HEK293 (cell line): Measurements from ENCODE around the gene VEGFC.

Experiments
- CTCF ChIA-PET: fragments of 350-600 bp; formaldehyde crosslinking; extraction: SDS; loops from one replicate; lab custom pipeline; 2021; ENCODE audit warnings: antibody characterized with exemption; lab: Yijun Ruan, JAX
- POLR2A ChIA-PET: fragments of 300-600 bp; formaldehyde crosslinking; extraction: SDS; loops from one replicate; lab custom pipeline; 2020; ENCODE audit warnings: antibody characterized with exemption, inconsistent platforms; lab: Yijun Ruan, JAX
- H3K27ac ChIP-seq: fragments of 200-500 bp; sonication (Bioruptor generic); 2 replicates; pipeline ENCODE4 v1.5.1; 2014; ENCODE audit warnings: low read depth, low read length, control low read depth, inconsistent platforms; ENCODE audit errors: extremely low read depth
- H3K36me3 ChIP-seq, 2 experiments: fragments of 200-500 bp in 1 of 2; sonication (Bioruptor generic) in 1 of 2; 1 replicate in 1 of 2; 2 replicates in 1 of 2; pipeline ENCODE4 v1.5.1; 2014 to 2017; ENCODE audit warnings: inconsistent platforms in 2 of 2, low read length in 2 of 2; ENCODE audit not compliant: control insufficient read depth in 2 of 2, insufficient read depth in 1 of 2
- H3K4me1 ChIP-seq: fragments of 200-500 bp; sonication (Bioruptor generic); 2 replicates; pipeline ENCODE4 v1.5.1; 2014; ENCODE audit warnings: mild to moderate bottlenecking, low read length, inconsistent platforms; ENCODE audit not compliant: control insufficient read depth, insufficient read depth
- H3K4me3 ChIP-seq: 2 replicates; pipeline ENCODE4 v1.5.1; 2011; ENCODE audit warnings: low read depth, mild to moderate bottlenecking, control low read depth, low read length, moderate library complexity
- H3K9me3 ChIP-seq: fragments of 200-500 bp; sonication (Bioruptor generic); 2 replicates; pipeline ENCODE4 v1.5.1; 2014; ENCODE audit warnings: low read depth, low read length, inconsistent platforms; ENCODE audit not compliant: control insufficient read depth, insufficient read depth
- BCL11A ChIP-seq: fragments of 450-650 bp; formaldehyde crosslinking; IDR thresholded peaks from 2 replicates; pipeline ENCODE4 v1.5.1; 2016; ENCODE audit warnings: low read depth, missing biosample characterization, missing genetic modification characterization
- GLIS2 ChIP-seq: fragments of 450-650 bp; formaldehyde crosslinking; IDR thresholded peaks from 2 replicates; pipeline ENCODE4 v1.5.1; 2016; ENCODE audit warnings: missing biosample characterization, missing genetic modification characterization
- KLF7 ChIP-seq: fragments of 450-650 bp; formaldehyde crosslinking; IDR thresholded peaks from 2 replicates; pipeline ENCODE4 v1.5.1; 2016; ENCODE audit warnings: missing biosample characterization, missing genetic modification characterization, borderline replicate concordance
- KLF8 ChIP-seq: fragments of 450-650 bp; formaldehyde crosslinking; IDR thresholded peaks from 2 replicates; pipeline ENCODE4 v1.5.1; 2016; ENCODE audit warnings: missing biosample characterization, missing genetic modification characterization
- OSR2 ChIP-seq: fragments of 450-650 bp; formaldehyde crosslinking; IDR thresholded peaks from 2 replicates; pipeline ENCODE4 v1.5.1; 2016; ENCODE audit warnings: missing biosample characterization, missing genetic modification characterization
- PRDM1 ChIP-seq: fragments of 450-650 bp; formaldehyde crosslinking; IDR thresholded peaks from 2 replicates; pipeline ENCODE4; 2016; ENCODE audit warnings: missing biosample characterization, missing genetic modification characterization
- ZFHX2 ChIP-seq: fragments of 450-650 bp; formaldehyde crosslinking; conservative IDR thresholded peaks from 2 replicates; pipeline ENCODE4 v1.5.1; 2016; ENCODE audit warnings: missing biosample characterization, missing genetic modification characterization
- ZNF169 ChIP-seq: fragments of 450-650 bp; formaldehyde crosslinking; IDR thresholded peaks from 2 replicates; pipeline ENCODE4 v1.5.1; 2016; ENCODE audit warnings: missing biosample characterization, missing genetic modification characterization
- ZNF175 ChIP-seq: fragments of 450-650 bp; formaldehyde crosslinking; IDR thresholded peaks from 2 replicates; pipeline ENCODE4 v1.5.1; 2016; ENCODE audit warnings: missing biosample characterization, missing genetic modification characterization
- ZNF202 ChIP-seq: fragments of 450-650 bp; formaldehyde crosslinking; IDR thresholded peaks from 2 replicates; pipeline ENCODE4 v1.5.1; 2016; ENCODE audit warnings: missing biosample characterization, missing genetic modification characterization, borderline replicate concordance
- ZNF311 ChIP-seq: fragments of 450-650 bp; formaldehyde crosslinking; IDR thresholded peaks from 2 replicates; pipeline ENCODE4 v1.5.1; 2017; ENCODE audit warnings: missing biosample characterization, missing genetic modification characterization, borderline replicate concordance
- ZNF354C ChIP-seq: fragments of 450-650 bp; formaldehyde crosslinking; IDR thresholded peaks from 2 replicates; pipeline ENCODE4 v1.5.1; 2016; ENCODE audit warnings: missing biosample characterization, missing genetic modification characterization, low read depth, borderline replicate concordance
- ZNF529 ChIP-seq: fragments of 450-650 bp; formaldehyde crosslinking; IDR thresholded peaks from 2 replicates; pipeline ENCODE4 v1.5.1; 2017; ENCODE audit warnings: missing genetic modification characterization, missing biosample characterization; ENCODE audit not compliant: insufficient replicate concordance
- ZNF610 ChIP-seq: fragments of 450-650 bp; formaldehyde crosslinking; IDR thresholded peaks from 2 replicates; pipeline ENCODE4 v1.5.1; 2016; ENCODE audit warnings: missing biosample characterization, missing genetic modification characterization, borderline replicate concordance
- ZNF776 ChIP-seq: fragments of 450-650 bp; formaldehyde crosslinking; IDR thresholded peaks from 2 replicates; pipeline ENCODE4 v1.5.0; 2017; ENCODE audit warnings: missing biosample characterization, missing genetic modification characterization, borderline replicate concordance
- ZSCAN30 ChIP-seq: fragments of 450-650 bp; IDR thresholded peaks from 2 replicates; pipeline ENCODE4 v1.5.1; 2018; ENCODE audit warnings: missing biosample characterization, mild to moderate bottlenecking, missing genetic modification characterization, moderate library complexity
- TF ChIP-seq, protein P1 (sequence below): fragments of 450-650 bp; formaldehyde crosslinking; IDR thresholded peaks from 2 replicates; pipeline ENCODE4 v1.5.1; 2016; ENCODE audit warnings: missing biosample characterization, missing genetic modification characterization
- TF ChIP-seq, protein P2 (sequence below): fragments of 450-650 bp; formaldehyde crosslinking; IDR thresholded peaks from 2 replicates; pipeline ENCODE4 v1.5.1; 2016; ENCODE audit warnings: missing biosample characterization, missing genetic modification characterization
- TF ChIP-seq, protein P3 (sequence below): fragments of 450-650 bp; formaldehyde crosslinking; IDR thresholded peaks from 2 replicates; pipeline ENCODE4 v1.5.1; 2017; ENCODE audit warnings: missing biosample characterization, missing genetic modification characterization
- TF ChIP-seq, protein P4 (sequence below): fragments of 450-650 bp; formaldehyde crosslinking; IDR thresholded peaks from 2 replicates; pipeline ENCODE4 v1.5.1; 2016; ENCODE audit warnings: missing biosample characterization, missing genetic modification characterization, borderline replicate concordance

VEGFC gene

DNA sequence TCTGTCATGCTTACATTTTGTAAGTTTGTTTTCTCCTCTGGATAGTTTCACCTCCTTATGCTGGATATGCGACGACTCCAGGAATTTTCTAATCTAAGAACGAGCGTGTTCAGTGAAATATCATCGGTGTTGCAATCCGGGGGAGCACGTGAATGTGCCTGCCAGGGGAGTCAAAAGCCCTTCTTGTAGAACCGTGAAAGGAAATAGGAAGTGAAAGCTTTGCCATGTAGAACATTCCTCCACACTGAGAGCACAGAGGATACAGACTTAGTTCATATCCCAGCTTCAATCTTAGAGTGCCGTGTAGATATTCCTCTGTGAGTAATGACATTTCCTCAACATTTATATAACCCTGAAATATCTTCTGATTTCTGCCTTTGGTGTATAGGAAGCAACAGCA is 121.2 kb downstream of the VEGFC start:
- Histone ChIP-seq H3K4me1 (no peaks in the 10 kb centered on the region), H3K4me3 (no peak overlapping the region), H3K27ac (no peak overlapping the region), H3K9me3 (no peaks in the 10 kb centered on the region), H3K36me3 (no peaks in the 10 kb centered on the region)
- no peak for TF ChIP-seq ZNF311 (tag by site-specific recombination)
- ChIA-PET CTCF (no interaction called here), POLR2A (no interaction called here)

DNA sequence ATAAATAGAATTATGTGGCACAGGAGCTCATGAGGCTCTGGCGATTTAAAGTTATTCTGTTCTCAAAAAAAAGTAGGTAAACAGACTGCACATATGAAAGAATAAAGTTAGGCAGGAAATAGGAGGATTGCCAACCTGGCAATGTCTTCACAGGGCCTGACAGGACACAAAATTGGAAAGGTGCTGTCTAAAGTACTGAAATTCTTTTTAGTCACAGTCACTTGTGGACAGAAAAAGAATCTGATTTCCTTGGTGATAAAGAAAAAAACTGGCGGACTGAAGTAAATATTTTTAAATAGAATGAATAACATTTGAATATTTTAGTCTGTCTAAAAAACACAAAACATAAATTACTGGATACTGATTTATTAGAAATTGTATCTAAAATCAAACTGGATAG is 124.4 kb downstream of the VEGFC start:
- POLR2A ChIA-PET, result no interaction called here
- Histone ChIP-seq H3K4me3 (no peak overlapping the region), H3K27ac (no peak overlapping the region), H3K36me3 (no peaks in the 10 kb centered on the region), H3K9me3 (no peaks in the 10 kb centered on the region), H3K4me1 (no peaks in the 10 kb centered on the region)
- TF ChIP-seq, protein P1, sequence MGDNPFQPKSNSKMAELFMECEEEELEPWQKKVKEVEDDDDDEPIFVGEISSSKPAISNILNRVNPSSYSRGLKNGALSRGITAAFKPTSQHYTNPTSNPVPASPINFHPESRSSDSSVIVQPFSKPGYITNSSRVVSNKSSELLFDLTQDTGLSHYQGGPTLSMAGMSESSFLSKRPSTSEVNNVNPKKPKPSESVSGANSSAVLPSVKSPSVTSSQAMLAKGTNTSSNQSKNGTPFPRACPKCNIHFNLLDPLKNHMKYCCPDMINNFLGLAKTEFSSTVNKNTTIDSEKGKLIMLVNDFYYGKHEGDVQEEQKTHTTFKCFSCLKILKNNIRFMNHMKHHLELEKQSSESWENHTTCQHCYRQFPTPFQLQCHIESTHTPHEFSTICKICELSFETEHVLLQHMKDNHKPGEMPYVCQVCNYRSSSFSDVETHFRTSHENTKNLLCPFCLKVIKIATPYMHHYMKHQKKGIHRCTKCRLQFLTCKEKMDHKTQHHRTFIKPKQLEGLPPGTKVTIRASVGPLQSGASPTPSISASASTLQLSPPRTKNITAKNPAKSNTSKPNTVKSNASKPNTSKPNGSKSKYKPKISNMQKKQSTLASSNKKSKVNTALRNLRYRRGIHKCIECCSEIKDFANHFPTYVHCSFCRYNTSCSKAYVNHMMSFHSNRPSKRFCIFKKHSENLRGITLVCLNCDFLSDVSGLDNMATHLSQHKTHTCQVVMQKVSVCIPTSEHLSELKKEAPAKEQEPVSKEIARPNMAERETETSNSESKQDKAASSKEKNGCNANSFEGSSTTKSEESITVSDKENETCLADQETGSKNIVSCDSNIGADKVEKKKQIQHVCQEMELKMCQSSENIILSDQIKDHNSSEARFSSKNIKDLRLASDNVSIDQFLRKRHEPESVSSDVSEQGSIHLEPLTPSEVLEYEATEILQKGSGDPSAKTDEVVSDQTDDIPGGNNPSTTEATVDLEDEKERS (tag by site-specific recombination), result no peak
- TF ChIP-seq, protein P2, sequence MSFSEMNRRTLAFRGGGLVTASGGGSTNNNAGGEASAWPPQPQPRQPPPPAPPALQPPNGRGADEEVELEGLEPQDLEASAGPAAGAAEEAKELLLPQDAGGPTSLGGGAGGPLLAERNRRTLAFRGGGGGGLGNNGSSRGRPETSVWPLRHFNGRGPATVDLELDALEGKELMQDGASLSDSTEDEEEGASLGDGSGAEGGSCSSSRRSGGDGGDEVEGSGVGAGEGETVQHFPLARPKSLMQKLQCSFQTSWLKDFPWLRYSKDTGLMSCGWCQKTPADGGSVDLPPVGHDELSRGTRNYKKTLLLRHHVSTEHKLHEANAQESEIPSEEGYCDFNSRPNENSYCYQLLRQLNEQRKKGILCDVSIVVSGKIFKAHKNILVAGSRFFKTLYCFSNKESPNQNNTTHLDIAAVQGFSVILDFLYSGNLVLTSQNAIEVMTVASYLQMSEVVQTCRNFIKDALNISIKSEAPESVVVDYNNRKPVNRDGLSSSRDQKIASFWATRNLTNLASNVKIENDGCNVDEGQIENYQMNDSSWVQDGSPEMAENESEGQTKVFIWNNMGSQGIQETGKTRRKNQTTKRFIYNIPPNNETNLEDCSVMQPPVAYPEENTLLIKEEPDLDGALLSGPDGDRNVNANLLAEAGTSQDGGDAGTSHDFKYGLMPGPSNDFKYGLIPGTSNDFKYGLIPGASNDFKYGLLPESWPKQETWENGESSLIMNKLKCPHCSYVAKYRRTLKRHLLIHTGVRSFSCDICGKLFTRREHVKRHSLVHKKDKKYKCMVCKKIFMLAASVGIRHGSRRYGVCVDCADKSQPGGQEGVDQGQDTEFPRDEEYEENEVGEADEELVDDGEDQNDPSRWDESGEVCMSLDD (tag by site-specific recombination), result no peak
- no peak for TF ChIP-seq BCL11A
- TF ChIP-seq, protein P3, sequence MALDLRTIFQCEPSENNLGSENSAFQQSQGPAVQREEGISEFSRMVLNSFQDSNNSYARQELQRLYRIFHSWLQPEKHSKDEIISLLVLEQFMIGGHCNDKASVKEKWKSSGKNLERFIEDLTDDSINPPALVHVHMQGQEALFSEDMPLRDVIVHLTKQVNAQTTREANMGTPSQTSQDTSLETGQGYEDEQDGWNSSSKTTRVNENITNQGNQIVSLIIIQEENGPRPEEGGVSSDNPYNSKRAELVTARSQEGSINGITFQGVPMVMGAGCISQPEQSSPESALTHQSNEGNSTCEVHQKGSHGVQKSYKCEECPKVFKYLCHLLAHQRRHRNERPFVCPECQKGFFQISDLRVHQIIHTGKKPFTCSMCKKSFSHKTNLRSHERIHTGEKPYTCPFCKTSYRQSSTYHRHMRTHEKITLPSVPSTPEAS (tag by site-specific recombination), result no peak
- TF ChIP-seq ZFHX2 (tag by site-specific recombination), result no peak
- TF ChIP-seq ZNF610 (tag by site-specific recombination), result no peak
- no peak for TF ChIP-seq KLF8
- TF ChIP-seq ZNF175 (tag by site-specific recombination), result no peak
- no peak for TF ChIP-seq KLF7 (tag by site-specific recombination)
- TF ChIP-seq PRDM1 (tag by site-specific recombination), result no peak
- CTCF ChIA-PET, result no interaction called here

DNA sequence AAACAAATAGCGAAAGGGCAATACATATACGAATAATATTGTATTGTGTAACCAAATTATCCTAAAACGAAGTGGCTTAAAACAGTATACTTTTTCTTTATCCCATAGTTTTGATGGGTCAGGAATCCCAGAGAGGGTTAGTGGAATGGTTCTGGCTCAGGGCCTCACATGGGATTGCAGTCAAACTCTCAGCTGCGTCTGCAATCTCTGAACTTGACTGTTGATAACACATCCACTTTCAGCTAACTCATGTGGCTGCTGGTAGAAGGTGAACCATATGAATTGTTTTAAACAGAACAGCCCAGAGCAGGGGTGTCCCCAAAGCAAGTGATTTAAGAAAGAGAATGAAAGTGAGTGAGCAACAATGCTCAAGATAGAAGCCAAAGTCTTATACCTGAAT is 127.8 kb downstream of the VEGFC start:
- no peak overlapping the region for H3K27ac ChIP-seq
- ChIA-PET POLR2A (no interaction called here), CTCF (no interaction called here)
- H3K4me1 ChIP-seq, result no peaks in the 10 kb centered on the region
- no peaks in the 10 kb centered on the region for H3K9me3 ChIP-seq
- no peaks in the 10 kb centered on the region for H3K36me3 ChIP-seq
- no peak overlapping the region for H3K4me3 ChIP-seq
- TF ChIP-seq ZNF776 (tag by site-specific recombination) (no peak), ZSCAN30 (tag by site-specific recombination) (no peak), OSR2 (tag by site-specific recombination) (no peak), ZNF202 (tag by site-specific recombination) (no peak), ZNF529 (tag by site-specific recombination) (no peak), ZNF354C (tag by site-specific recombination) (no peak), GLIS2 (tag by site-specific recombination) (no peak), ZNF169 (tag by site-specific recombination) (no peak)
- TF ChIP-seq, protein P4, sequence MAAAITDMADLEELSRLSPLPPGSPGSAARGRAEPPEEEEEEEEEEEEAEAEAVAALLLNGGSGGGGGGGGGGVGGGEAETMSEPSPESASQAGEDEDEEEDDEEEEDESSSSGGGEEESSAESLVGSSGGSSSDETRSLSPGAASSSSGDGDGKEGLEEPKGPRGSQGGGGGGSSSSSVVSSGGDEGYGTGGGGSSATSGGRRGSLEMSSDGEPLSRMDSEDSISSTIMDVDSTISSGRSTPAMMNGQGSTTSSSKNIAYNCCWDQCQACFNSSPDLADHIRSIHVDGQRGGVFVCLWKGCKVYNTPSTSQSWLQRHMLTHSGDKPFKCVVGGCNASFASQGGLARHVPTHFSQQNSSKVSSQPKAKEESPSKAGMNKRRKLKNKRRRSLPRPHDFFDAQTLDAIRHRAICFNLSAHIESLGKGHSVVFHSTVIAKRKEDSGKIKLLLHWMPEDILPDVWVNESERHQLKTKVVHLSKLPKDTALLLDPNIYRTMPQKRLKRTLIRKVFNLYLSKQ, result no peak
